Fibroblast of skin of right quadriceps (primary cell): ENCODE results near the gene PLEKHA6.
A peak's percentile ranks its signal among the peaks of the same experiment; 100 is the strongest.

Experiments used
- DNase-seq: peaks from one replicate; pipeline ENCODE4 v3.0.0-alpha.2; 2013

PLEKHA6 gene

GRCh38 chr1:204203206-204203767 is 156.4 kb downstream of the PLEKHA6 start:
- no peak for DNase-seq

GRCh38 chr1:204202481-204202880 is 157.2 kb downstream of the PLEKHA6 start:
- DNase-seq: no peak

DNA sequence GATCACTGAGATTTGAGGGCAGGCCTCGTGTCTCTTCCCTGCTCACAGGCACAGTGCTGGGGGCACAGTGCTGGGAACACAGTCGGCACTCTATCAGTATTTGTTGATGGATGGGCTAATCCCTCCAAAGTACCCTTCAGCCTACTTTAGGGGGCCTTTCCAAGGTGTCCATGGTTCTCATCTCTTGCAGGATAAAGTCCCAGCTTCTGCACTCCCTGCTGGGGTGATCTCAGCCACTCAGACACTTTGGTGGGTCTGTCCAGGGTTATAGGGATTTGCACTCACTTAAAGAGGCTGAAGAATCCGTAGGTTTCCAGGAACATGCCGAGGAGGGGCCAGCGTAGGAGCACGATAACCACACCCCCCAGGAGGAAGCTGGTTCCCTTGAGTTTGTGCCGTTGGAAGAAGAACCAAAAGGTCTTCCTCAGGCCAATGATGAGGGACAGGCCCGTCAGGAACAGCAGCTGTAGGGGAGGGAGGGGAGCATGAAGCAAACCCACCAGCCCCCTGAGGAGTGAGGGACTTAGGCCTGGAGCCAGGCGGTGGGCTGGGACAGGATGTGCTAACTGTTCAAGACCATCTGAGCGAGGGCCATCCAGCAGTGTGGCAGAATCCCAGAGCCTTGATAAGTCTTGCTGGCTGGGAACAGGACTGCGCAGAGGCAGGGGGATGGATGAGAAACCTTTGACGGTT is 158.2 kb downstream of the PLEKHA6 start:
- no peak for DNase-seq

DNA sequence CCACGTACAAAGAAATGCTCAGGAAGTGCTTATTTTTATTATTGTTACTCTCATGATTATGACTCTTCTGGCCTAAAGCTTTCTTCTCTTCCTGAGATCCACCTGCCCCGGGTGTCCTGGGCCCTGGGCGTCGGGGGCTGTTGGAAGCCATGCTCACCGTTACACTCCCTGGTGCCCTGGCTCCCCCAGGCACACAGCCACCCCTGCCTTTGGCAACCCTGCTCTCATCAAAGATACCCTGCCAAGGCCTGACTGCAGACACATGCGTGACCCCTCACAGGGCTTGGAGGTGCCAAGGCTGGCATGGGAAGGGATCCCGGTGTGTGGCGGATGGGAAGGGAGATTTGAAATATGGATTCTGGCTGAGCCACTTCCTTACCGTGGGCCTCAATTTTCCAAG is 160.2 kb downstream of the PLEKHA6 start:
- DNase-seq: no peak

GRCh38 chr1:204198348-204199340 is 161.1 kb downstream of the PLEKHA6 start:
- peak; percentile 82 for DNase-seq

GRCh38 chr1:204197068-204197467 is 162.7 kb downstream of the PLEKHA6 start:
- no peak for DNase-seq

DNA sequence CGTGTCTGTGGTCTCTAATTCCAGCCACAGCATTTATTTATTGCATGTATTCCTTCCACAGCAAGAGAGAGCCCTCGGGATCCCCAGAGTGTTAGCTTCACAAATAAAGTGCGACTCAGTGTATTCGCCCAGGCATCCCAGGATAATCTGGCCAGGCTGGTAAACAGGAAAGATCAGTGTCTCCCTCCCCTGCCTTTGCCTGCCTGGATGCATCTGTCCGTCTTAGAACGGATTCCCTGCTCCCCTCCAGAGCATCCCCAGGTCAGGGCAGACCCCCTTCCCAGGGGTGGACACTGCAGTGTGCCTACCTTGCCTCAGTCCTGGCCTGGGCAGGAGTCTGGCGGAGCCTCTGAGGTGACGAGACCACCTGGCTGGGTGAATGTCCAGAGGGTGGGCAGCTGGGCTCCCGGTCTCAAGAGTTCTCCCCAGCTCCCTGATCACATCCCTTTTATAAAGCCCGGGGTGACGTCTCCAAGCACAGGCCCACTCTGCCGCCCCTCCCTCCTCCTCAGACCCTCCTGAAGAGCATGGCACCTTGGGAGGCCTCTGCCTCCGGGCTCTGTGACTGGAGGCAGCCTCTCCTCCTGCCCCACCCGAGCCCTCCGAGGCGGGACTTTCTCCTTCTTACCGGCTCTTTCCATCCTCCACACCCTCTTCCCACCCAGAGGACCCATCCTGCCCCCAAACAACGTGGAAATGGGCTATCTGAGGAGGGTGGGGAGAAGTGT is 163.5 kb downstream of the PLEKHA6 start, which contains the start of gene KISS1:
Gene KISS1 (minus strand): TSS at position 424 of the 728 bp plus-strand sequence. CDS start 3,615 bp downstream, outside the sequence.
- no peak for DNase-seq

DNA sequence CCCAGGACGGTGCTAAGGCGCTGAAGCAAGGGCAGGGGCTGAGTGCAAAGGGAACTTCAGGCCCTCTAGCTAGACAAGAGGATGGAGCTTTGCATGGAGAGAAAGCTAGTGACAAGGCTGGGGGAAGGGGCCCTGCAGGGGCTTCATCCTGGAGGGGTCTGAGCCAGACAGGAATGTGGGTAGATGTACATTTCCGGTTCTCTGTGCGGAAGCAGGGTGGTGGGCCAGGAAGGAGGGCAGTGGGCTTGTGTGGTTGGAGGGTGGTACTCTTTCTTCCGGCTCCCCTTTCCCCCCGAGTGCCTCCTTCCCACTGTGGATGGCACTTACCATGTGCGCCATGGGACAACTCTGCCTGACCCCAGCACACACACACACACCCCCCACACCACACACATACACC is 165.0 kb downstream of the PLEKHA6 start:
- DNase-seq: no peak

DNA sequence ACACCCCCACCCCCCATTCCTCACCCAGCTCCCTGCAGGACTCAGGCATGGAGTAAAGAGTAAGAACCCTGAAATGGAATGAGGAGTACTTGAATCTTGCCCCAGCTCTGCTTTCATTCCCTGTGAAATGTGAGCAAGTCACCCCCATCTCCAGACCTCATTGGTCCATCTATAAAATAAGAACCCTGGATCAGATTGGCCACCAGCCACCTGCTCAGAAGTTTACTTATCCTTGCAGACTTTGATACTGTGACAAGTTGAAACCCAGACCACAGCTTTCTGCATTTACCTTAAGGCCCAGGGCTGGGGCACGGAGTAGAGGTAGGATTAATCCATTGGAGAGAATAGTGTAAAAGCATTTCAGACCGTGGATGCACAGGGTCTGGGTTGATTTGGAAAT is 165.6 kb downstream of the PLEKHA6 start:
- no peak for DNase-seq

- DNase-seq: no peak
Measured at GRCh38 chr1:204192589-204193352, 167.0 kb downstream of the PLEKHA6 start.

GRCh38 chr1:204192046-204192445 is 167.7 kb downstream of the PLEKHA6 start:
- DNase-seq: no peak

DNA sequence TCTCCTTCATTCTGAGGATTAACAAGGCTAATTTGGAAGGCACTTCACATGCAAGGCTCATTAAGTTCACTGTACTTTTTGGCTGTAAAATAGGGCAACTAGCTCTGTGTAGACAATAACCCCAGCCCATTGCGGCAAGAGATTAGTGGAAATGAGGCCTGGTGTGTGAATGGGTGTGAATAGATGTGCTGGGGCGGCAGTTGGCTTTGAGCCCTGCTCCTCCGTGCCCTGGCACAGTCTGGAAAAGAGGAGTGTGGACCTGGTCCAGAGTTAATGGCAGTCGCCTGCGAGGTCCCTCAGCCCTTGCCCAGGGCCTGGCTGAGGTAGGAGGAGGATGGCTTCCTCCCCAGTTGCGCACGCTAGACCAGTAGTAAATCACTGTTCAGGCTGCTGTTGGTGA is 168.3 kb downstream of the PLEKHA6 start:
- no peak for DNase-seq

- DNase-seq: peak; percentile 65
Measured at GRCh38 chr1:204190212-204191211, 169.2 kb downstream of the PLEKHA6 start.

DNA sequence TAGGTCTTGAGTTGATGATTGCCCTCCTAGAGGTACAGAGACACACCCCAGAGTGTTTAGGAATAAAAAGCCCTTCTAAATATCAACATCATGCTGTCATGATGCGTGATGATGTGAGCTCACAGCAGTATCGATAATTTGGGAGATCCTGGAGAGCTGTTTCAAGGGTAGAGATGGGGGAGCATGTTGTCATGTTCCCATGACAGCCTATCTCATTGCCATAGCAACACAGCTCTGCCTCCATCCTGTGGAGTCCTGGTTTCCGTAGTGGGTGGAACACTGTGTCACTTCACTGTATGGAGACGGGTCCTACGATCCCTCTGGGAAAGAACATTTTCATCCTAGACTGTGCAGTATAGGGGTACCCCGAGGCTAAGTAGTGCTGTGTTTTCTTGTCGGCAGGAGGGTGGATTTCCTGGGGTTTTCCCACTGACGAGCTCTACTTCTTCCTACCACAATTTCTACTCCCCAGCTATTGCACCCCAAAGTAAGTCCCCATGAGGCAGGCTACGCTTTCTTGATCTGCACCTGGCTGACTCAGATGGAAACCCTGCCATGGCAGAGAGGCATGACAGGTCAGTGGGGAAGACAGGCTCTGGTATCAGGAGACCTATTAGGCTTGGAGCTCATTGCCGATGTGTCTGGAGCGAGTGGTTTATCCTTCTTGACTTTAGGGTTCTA is 170.6 kb downstream of the PLEKHA6 start:
- no peak for DNase-seq

GRCh38 chr1:204186597-204186996 is 173.1 kb downstream of the PLEKHA6 start:
- no peak for DNase-seq

GRCh38 chr1:204181116-204181515 is 178.6 kb downstream of the PLEKHA6 start:
- no peak for DNase-seq

DNA sequence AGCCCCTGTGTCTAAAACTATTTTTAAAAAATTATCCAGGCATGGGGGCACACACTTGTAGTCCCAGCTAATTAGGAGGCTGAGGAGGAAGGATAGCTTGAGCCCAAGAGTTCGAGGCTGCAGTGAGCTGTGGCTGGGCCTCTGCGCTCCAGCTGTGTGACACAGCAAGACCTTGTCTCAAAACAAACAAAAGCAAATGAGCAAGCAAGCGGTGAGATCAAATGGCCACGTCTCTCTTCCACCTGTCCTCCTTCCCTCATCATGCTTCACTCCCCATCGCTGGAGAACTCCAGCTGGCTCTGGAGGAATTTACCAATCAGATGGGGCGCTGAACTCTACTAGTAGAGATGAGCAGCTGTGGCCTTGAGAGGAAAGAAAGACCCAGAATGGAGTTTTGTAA is 179.6 kb downstream of the PLEKHA6 start:
- no peak for DNase-seq

- no peak for DNase-seq
Measured at GRCh38 chr1:204178487-204179281, 181.0 kb downstream of the PLEKHA6 start.

- no peak for DNase-seq
Measured at GRCh38 chr1:204177133-204177532, 182.6 kb downstream of the PLEKHA6 start.
